ENCODE measurements around the gene JRKL. TPM values are rescaled to one million over a fixed set of nuclear protein-coding genes. Genes with fewer than 3 reads are reported as not detected.

JRKL gene
- 4.2 to 8.0 TPM (median 5.9 TPM) in 5 replicates for total RNA-seq (2022; extraction: Qiagen RNA extraction)

DNA sequence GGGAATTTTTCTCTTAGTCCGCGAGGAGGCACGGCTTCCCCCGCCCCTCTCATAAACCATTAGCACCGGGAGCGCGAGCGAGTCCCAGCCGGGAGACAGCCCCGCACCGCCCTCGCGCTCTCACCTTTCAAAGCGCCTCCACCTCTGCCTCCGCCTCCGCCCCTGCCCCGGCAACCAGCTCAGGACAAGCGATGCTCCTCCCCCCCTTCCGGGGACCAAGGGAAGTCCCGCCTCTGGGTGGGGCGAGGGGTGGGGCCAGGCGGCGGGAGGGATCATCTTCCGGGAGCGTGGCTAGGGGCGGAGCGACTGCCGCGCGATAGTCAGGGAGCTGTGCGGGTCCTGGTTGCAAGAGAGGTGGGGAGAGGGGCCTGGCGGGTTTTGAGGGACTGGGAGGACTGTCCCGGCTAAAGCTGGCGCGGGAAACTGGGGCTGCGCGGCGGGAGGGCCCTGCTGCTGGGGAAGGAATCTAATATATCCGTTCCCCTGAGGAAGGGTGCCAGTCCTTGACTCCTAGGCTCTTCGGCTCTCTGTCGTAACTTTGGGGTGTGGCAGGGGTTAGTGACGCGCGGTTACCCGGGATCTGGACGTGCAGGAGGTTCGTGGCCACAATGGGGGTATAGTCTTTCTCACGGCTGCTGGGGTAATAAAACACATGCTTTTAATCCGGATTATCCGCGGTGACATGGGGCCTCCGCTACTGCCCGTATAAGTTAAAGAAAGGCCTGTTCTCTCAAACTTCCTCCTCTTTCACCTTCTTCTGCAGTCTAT lies at the start of gene JRKL, which contains the start of gene CCDC82:
JRKL (plus strand) TSS at position 294 of the 768 bp plus-strand sequence. CDS start 637 bp downstream, outside the sequence.
CCDC82 (minus strand) TSS at position 193 of the 768 bp plus-strand sequence. CDS start 5,165 bp downstream, outside the sequence.

DNA sequence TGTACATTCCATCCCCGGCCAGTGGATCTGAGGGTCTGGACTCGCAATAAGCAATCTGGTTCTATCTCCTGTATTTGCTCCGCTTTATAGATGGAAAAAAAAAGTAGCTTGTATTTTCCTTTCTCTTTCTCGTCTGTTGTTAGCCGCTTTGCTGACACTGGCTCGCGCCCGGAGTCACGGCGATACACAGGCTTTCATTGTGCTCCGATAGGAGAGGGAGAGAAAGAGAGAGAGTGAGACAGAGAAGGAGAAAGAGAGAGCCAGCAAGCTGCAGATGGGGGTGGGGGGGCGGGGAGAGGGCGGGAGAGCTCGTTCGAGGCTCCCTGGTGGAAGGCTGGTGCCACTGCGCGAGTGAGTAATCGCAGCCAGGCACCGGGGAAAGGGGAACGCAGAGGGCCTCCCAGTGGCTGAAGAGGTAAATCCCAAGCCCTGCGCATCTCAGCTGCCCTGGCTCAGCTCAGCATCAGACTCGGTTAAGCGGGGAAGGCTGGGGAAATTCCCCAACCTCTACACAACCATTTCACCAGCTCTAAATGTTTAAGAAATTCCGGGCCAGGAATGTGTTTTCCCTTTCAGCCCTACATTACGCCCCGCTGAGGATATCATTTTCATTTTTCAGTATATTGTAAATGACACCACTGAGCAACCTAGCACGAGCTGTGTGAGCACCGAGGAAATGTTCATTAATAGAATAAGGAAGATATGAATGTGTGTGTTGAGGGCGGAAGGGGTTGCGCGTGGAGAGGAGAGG lies 46.7 kb upstream of the JRKL start, which contains the start of gene MAML2:
MAML2 (minus strand) TSS at position 235 of the 751 bp plus-strand sequence. CDS start 1,300 bp downstream, outside the sequence.

Other genes with a start within 250 kb of the JRKL start
- 2.9 to 4.6 TPM (median 3.4 TPM) in 5 replicates for gene MAML2, start 46.8 kb upstream of the JRKL start, total RNA-seq (2022; extraction: Qiagen RNA extraction)
- gene CCDC82, start 101 bp upstream of the JRKL start, total RNA-seq (2022; extraction: Qiagen RNA extraction): 16.9 to 22.1 TPM (median 18.2 TPM) in 5 replicates